Measurements from ENCODE around the gene ENOX1.

GRCh38 chr13:43470610-43471009 lies 316.2 kb downstream of the ENOX1 start:
- TF ChIP-seq REST (IDR thresholded peaks at IDR 0.05; ENCODE audit: insufficient read depth in 1 of 2, low read depth in 2 of 2, low read length in 2 of 2) (no peak), POLR2AphosphoS5 (IDR thresholded peaks at IDR 0.05; ENCODE audit: low read depth, low read length) (no peak)

All from PFSK-1 (cell line).